H1 (cell line): Measurements from ENCODE around the gene GRIK4. TPM values are rescaled to one million over a fixed set of nuclear protein-coding genes. Genes with fewer than 3 reads are reported as not detected.

Source experiments
- ATF2 ChIP-seq: IDR thresholded peaks from 2 replicates; pipeline ENCODE4 v1.6.1; 2012; ENCODE audit warnings: low read length, inconsistent platforms
- BACH1 ChIP-seq: IDR thresholded peaks from 2 replicates; pipeline ENCODE4 v1.6.1; 2012; ENCODE audit warnings: low read length, improper control_type of control experiment
- CHD1 ChIP-seq: IDR thresholded peaks from 2 replicates; pipeline ENCODE4 v1.6.1; 2012; ENCODE audit warnings: low read depth, low read length, improper control_type of control experiment
- CHD7 ChIP-seq: fragments of 300-600 bp; sonication (generic); IDR thresholded peaks from 2 replicates; pipeline ENCODE4 v1.7.1; 2012; ENCODE audit warnings: low read length, moderate library complexity, mild to moderate bottlenecking, inconsistent platforms; ENCODE audit not compliant: insufficient replicate concordance
- HDAC2 ChIP-seq, 2 experiments: fragments of 300-600 bp in 1 of 2; sonication (generic) in 1 of 2; IDR thresholded peaks; 2 replicates each; pipeline ENCODE4 v1.6.1; 2011 to 2012; ENCODE audit warnings: low read depth in 2 of 2, low read length in 2 of 2, mild to moderate bottlenecking in 2 of 2, moderate library complexity in 2 of 2, borderline replicate concordance in 1 of 2, inconsistent platforms in 1 of 2
- NANOG ChIP-seq: IDR thresholded peaks from 2 replicates; pipeline ENCODE4 v1.6.1; 2011; ENCODE audit warnings: low read length, low read depth, mild to moderate bottlenecking, inconsistent platforms; ENCODE audit not compliant: insufficient read depth, poor library complexity, severe bottlenecking
- POU5F1 ChIP-seq: IDR thresholded peaks from 2 replicates; pipeline ENCODE4 v1.6.1; 2011; ENCODE audit warnings: low read depth, mild to moderate bottlenecking, low read length, moderate library complexity
- RBBP5 ChIP-seq: IDR thresholded peaks from 2 replicates; pipeline ENCODE4 v1.7.1; 2012; ENCODE audit warnings: low read depth, mild to moderate bottlenecking, inconsistent platforms, low read length, moderate library complexity, borderline replicate concordance
- TAF1 ChIP-seq: IDR thresholded peaks from 2 replicates; pipeline ENCODE4 v1.6.1; 2011; ENCODE audit warnings: mild to moderate bottlenecking, low read depth, low read length
- TEAD4 ChIP-seq: IDR thresholded peaks from 2 replicates; pipeline ENCODE4 v1.6.1; 2012; ENCODE audit warnings: low read depth, low read length, inconsistent platforms, mixed read lengths
- polyA plus RNA-seq, 7 experiments: library from polyadenylated mRNA; depleted of rRNA in 3 of 7; stranded (reverse) in 5 of 7; unstranded in 2 of 7; fragments of >200 nt in 5 of 7; fragments of 200-250 nt in 2 of 7; gene quantifications; 1 replicate in 5 of 7; 2 replicates in 1 of 7; 4 replicates in 1 of 7; pipeline versions ENCODE4 v1.2.1 to v1.2.3, GENCODE V29; 2011 to 2013; ENCODE audit warnings: missing spikeins in 2 of 7, mixed read lengths in 2 of 7
- total RNA-seq: library from RNA; stranded (reverse); fragmentation: NEBNext Ultra II Directional; extraction: Animal tissue kit (Norgen Biotek cat#: 25700); gene quantifications from 2 replicates; pipeline ENCODE4 v1.2.1, GENCODE V29; 2021

The GRIK4 gene
- total and polyA plus RNA-seq, 2 of the 8 experiments (the other 6 are each of a cell fraction or from before 2014, with no cell fraction given): 1.2 to 2.9 TPM

- TF ChIP-seq CHD7: no peak
- TF ChIP-seq POU5F1: no peak
- no peak for TF ChIP-seq RBBP5
- no peak for TF ChIP-seq ATF2
- TF ChIP-seq TEAD4: no peak
- TF ChIP-seq TAF1: no peak
- TF ChIP-seq CHD1: no peak
- no peak for TF ChIP-seq NANOG
- no peak for TF ChIP-seq HDAC2 (IDR thresholded peaks at IDR 0.05; ENCODE audit: borderline replicate concordance in 1 of 2, low read depth in 2 of 2, low read length in 2 of 2)
- no peak for TF ChIP-seq BACH1
Observed at GRCh38 chr11:120709808-120710207, 198.3 kb downstream of the GRIK4 start (continued).
